Testis (tissue), 2 donors: Measurements from ENCODE around the gene MTA1.

Source experiments
- POLR2A ChIP-seq: fragments of 450-650 bp; IDR thresholded peaks from one replicate; pipeline ENCODE4 v1.6.1; 2017; ENCODE audit warnings: antibody characterized with exemption, mild to moderate bottlenecking, moderate library complexity
- TF ChIP-seq, protein P1 (sequence below), 3 experiments: fragments of 450-650 bp in 2 of 3; fragments of 200-600 bp in 1 of 3; sonication (generic) in 1 of 3; IDR thresholded peaks; one replicate each; pipeline ENCODE4 v1.5.1; 2016 to 2019; ENCODE audit warnings: antibody characterized with exemption in 3 of 3, mild to moderate bottlenecking in 2 of 3, moderate library complexity in 1 of 3

DNA sequence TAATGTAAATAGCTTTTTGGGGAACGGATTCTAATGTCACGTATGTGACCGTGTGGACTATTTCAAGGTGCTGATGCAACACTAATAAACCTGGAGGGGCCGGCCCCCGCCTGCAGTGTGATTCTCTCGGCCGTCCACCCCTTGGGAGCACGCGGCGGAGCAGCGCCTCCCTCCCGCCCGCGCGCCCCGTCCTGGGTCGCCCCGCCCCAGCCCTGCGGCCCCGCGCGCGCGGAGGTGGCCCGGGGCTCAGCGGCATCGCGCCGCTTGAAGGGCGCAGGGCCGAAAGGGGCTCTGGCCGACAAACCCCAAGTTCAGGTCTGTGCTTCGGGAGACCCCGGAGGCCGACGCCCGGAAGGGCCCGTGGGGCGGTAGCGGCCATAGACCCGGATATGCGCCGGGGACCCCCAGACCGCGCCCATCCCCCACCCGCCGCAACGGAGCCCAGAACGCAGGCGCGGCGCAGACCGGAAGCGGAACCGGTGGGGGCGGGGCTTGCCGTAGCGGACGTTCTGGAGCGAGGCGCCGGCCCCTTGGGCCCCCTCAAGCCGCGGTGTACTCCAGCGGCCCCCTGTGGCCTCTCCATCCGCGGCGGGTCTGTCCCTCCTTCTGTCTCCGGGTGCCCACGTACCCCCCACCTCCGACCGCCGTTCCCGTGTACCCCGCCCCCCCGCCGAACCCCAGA, 21.4 kb upstream of the MTA1 start, which contains the start of gene TEX22:
- TF ChIP-seq, protein P1, sequence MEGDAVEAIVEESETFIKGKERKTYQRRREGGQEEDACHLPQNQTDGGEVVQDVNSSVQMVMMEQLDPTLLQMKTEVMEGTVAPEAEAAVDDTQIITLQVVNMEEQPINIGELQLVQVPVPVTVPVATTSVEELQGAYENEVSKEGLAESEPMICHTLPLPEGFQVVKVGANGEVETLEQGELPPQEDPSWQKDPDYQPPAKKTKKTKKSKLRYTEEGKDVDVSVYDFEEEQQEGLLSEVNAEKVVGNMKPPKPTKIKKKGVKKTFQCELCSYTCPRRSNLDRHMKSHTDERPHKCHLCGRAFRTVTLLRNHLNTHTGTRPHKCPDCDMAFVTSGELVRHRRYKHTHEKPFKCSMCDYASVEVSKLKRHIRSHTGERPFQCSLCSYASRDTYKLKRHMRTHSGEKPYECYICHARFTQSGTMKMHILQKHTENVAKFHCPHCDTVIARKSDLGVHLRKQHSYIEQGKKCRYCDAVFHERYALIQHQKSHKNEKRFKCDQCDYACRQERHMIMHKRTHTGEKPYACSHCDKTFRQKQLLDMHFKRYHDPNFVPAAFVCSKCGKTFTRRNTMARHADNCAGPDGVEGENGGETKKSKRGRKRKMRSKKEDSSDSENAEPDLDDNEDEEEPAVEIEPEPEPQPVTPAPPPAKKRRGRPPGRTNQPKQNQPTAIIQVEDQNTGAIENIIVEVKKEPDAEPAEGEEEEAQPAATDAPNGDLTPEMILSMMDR (IDR thresholded peaks at IDR 0.05), result no peak
- no peak for TF ChIP-seq POLR2A
